ENCODE measurements around the gene GCHFR. TPM values are rescaled to one million over a fixed set of nuclear protein-coding genes. Genes with fewer than 3 reads are reported as not detected.

The GCHFR gene
- total RNA-seq, 1 donor from 2014 or later: 12.6 TPM

GRCh38 chr15:40769274-40770146, 5.6 kb downstream of the GCHFR start, which contains the start of gene C15orf62:
TSS of gene C15orf62 (plus strand) at chr15:40769980. CDS start at chr15:40770496, 516 bp downstream.
- DNase-seq (ENCODE audit: low spot score in 2 of 2, unreplicated experiment in 2 of 2): peak in 1 of 2 experiments; percentile 51
- Mint-ChIP-seq H3K27ac (peak within 1 kb of the TSS; percentile 92), H3K9me3 (no peaks in the 10 kb centered on the region), H3K27me3 (ENCODE audit: low read depth) (no peaks in the 10 kb centered on the region), H3K4me1 (peaks cover 34% of the 10 kb centered on the region), H3K4me3 (no peak within 1 kb of the TSS), H3K36me3 (peaks cover 8% of the 10 kb centered on the region)
- no peak for TF ChIP-seq CTCF (IDR thresholded peaks at IDR 0.05; ENCODE audit: unreplicated experiment)

- TF ChIP-seq CTCF (IDR thresholded peaks at IDR 0.05; ENCODE audit: unreplicated experiment): no peak
- Mint-ChIP-seq H3K9me3 (no peaks in the 10 kb centered on the region), H3K4me3 (no peak overlapping the region), H3K27ac (peak overlapping the region; percentile 92), H3K27me3 (ENCODE audit: low read depth) (no peaks in the 10 kb centered on the region), H3K36me3 (peaks cover 13% of the 10 kb centered on the region), H3K4me1 (peaks cover 28% of the 10 kb centered on the region)
- DNase-seq (ENCODE audit: low spot score in 2 of 2, unreplicated experiment in 2 of 2): no peak
Observed at GRCh38 chr15:40770147-40770721, 6.4 kb downstream of the GCHFR start.

DNA sequence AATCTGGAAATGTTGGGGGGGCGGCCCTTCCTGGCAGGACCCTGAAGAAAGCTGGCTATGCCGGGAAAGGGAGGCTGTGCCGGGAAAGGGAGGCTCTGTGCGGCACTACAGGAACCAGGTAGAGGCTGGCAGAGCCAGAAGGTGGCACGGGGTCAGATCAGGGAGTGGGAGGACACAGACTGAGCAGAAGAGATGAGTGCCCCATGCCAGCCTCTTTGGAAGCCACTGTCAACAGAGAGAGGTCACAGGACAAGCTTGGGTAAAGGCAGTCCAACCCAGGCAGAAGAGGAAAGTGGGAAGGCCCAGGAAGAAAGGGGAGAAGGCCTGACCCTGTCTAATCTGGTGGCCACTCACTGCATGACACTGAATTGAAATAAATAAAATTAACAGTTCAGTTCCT, 7.4 kb downstream of the GCHFR start:
- Mint-ChIP-seq H3K4me3 (no peak overlapping the region), H3K9me3 (no peaks in the 10 kb centered on the region), H3K36me3 (peaks cover 13% of the 10 kb centered on the region), H3K4me1 (peaks cover 18% of the 10 kb centered on the region), H3K27me3 (ENCODE audit: low read depth) (no peaks in the 10 kb centered on the region), H3K27ac (no peak overlapping the region)
- DNase-seq (ENCODE audit: low spot score in 2 of 2, unreplicated experiment in 2 of 2): no peak
- TF ChIP-seq CTCF (IDR thresholded peaks at IDR 0.05; ENCODE audit: unreplicated experiment): no peak

DNA sequence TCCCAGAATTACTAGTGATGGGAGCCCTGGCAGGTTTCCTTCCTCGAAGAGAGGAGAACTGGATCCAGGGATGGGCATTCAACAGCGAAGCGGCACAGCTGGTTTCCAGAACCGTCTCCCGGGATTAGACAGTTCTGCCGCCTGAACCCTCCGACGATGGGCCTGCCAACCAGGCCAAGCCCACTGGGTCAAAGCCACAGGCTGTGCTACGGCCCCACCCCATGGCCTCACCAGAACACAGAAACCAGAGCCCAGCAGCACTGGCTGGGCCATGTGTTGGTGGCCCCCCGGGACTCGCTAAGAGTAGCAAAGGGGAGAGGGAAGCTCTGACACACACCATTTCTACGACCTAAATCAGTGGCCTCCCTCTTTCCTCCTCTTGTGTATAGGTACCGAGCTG, 8.1 kb downstream of the GCHFR start:
- Mint-ChIP-seq H3K4me3 (no peak overlapping the region), H3K27ac (no peak overlapping the region), H3K9me3 (no peaks in the 10 kb centered on the region), H3K4me1 (peaks cover 16% of the 10 kb centered on the region), H3K27me3 (ENCODE audit: low read depth) (no peaks in the 10 kb centered on the region), H3K36me3 (peaks cover 19% of the 10 kb centered on the region)
- no peak for DNase-seq (ENCODE audit: low spot score in 2 of 2, unreplicated experiment in 2 of 2)
- TF ChIP-seq CTCF (IDR thresholded peaks at IDR 0.05; ENCODE audit: unreplicated experiment): no peak

DNA sequence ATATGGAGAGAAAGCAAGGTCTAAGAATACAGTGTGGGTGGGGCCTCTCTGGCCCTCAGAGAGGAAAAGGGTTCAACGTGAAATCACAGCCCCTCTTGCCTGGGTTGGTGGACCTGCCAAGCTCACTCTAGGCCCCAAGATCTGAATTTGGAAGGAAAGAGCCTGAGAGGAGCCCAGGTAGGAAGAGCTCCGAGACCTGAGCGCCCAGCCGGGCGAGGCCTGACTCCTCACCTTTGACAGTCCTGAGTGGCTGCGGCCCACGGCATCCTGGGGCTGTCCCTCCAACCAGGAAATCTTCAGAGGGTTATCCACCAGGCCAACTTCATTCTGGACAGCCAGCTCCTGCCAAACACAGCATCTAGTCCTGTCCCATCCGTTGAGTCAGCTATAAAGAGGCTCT, 9.6 kb downstream of the GCHFR start:
- peaks cover 19% of the 10 kb centered on the region for H3K36me3 Mint-ChIP-seq
- H3K27ac Mint-ChIP-seq: no peak overlapping the region
- no peak overlapping the region for H3K4me3 Mint-ChIP-seq
- no peak for TF ChIP-seq CTCF (IDR thresholded peaks at IDR 0.05; ENCODE audit: unreplicated experiment)
- DNase-seq (ENCODE audit: low spot score in 2 of 2, unreplicated experiment in 2 of 2): no peak
- H3K9me3 Mint-ChIP-seq: no peaks in the 10 kb centered on the region
- H3K27me3 Mint-ChIP-seq (ENCODE audit: low read depth): no peaks in the 10 kb centered on the region
- peaks cover 16% of the 10 kb centered on the region for H3K4me1 Mint-ChIP-seq
